Hepatocyte (in vitro differentiated cells): ENCODE data around the gene IQCB1. TPM values are rescaled to one million over a fixed set of nuclear protein-coding genes. Genes with fewer than 3 reads are reported as not detected.

Experiments used
- DNase-seq: peaks from one replicate; pipeline ENCODE4 v3.0.0-alpha.2; 2016; ENCODE audit warnings: low spot score
- H2AFZ ChIP-seq: fragments of 200-600 bp; sonication (generic); 2 replicates; pipeline ENCODE4 v1.6.0; 2016; ENCODE audit warnings: antibody characterized with exemption, mild to moderate bottlenecking
- H3K27ac ChIP-seq: fragments of 200-600 bp; sonication (generic); 2 replicates; pipeline ENCODE4 v1.5.1; 2016; ENCODE audit warnings: mild to moderate bottlenecking
- H3K27me3 ChIP-seq: fragments of 200-600 bp; sonication (generic); 2 replicates; pipeline ENCODE4 v1.6.1; 2016
- H3K36me3 ChIP-seq: fragments of 200-600 bp; sonication (generic); replicated peaks from 2 replicates; pipeline ENCODE4 v1.5.1; 2016; ENCODE audit warnings: low read depth; ENCODE audit not compliant: insufficient read depth
- H3K4me1 ChIP-seq: fragments of 200-600 bp; sonication (generic); 2 replicates; pipeline ENCODE4 v1.5.1; 2016; ENCODE audit warnings: mild to moderate bottlenecking, moderate library complexity; ENCODE audit not compliant: insufficient read depth
- H3K4me2 ChIP-seq: fragments of 200-600 bp; sonication (generic); 2 replicates; pipeline ENCODE4 v1.6.0; 2016
- H3K4me3 ChIP-seq: fragments of 200-600 bp; sonication (generic); 2 replicates; pipeline ENCODE4 v1.5.1; 2016; ENCODE audit warnings: mild to moderate bottlenecking
- H3K79me2 ChIP-seq: fragments of 200-600 bp; sonication (generic); 2 replicates; pipeline ENCODE4 v1.6.0; 2017; ENCODE audit warnings: mild to moderate bottlenecking
- H3K9me2 ChIP-seq: fragments of 200-600 bp; sonication (generic); replicated peaks from 2 replicates; pipeline ENCODE4 v1.6.0; 2017; ENCODE audit warnings: mild to moderate bottlenecking; ENCODE audit not compliant: insufficient read depth
- H3K9me3 ChIP-seq: fragments of 200-600 bp; sonication (generic); 2 replicates; pipeline ENCODE4 v1.5.1; 2016; ENCODE audit warnings: low read depth, mild to moderate bottlenecking
- H4K20me1 ChIP-seq: fragments of 200-600 bp; sonication (generic); 2 replicates; pipeline ENCODE4 v1.6.0; 2016; ENCODE audit warnings: mild to moderate bottlenecking; ENCODE audit not compliant: insufficient read depth, poor library complexity, severe bottlenecking
- CTCF ChIP-seq: fragments of 200-600 bp; sonication (generic); IDR thresholded peaks from 2 replicates; pipeline ENCODE4 v1.5.1; 2016; ENCODE audit warnings: antibody characterized with exemption, mild to moderate bottlenecking; ENCODE audit not compliant: poor library complexity
- EZH2 ChIP-seq: fragments of 200-600 bp; sonication (generic); IDR thresholded peaks from 2 replicates; pipeline ENCODE4 v1.6.1; 2016; ENCODE audit warnings: antibody characterized with exemption, mild to moderate bottlenecking, borderline replicate concordance
- EZH2phosphoT487 ChIP-seq: fragments of 200-600 bp; sonication (generic); IDR thresholded peaks from one replicate; pipeline ENCODE4 v1.6.1; 2018; ENCODE audit warnings: antibody characterized with exemption, mild to moderate bottlenecking, low read depth, moderate library complexity; ENCODE audit not compliant: unreplicated experiment, severe bottlenecking
- WGBS: methylation state at CpG from one replicate; pipeline ENCODE4 v1.1.6; 2016; ENCODE audit warnings: low lambda C conversion rate; ENCODE audit errors: missing lambda C conversion rate; 5-methylcytosine and 5-hydroxymethylcytosine counted together
- polyA plus RNA-seq: library from polyadenylated mRNA; unstranded; fragments of >200 nt; fragmentation: Nextera tagmentation; extraction: Ambion mirVana; gene quantifications from 2 replicates; pipeline ENCODE4 v1.2.1, GENCODE V29; 2016
- total RNA-seq: library from RNA; depleted of rRNA; stranded (reverse); fragments of >200 nt; gene quantifications from 2 replicates; pipeline ENCODE4 v1.2.3, GENCODE V29; 2014

IQCB1 gene
- total and polyA plus RNA-seq, 2 experiments from 2014 or later, result 14.4 to 24.1 TPM

DNA sequence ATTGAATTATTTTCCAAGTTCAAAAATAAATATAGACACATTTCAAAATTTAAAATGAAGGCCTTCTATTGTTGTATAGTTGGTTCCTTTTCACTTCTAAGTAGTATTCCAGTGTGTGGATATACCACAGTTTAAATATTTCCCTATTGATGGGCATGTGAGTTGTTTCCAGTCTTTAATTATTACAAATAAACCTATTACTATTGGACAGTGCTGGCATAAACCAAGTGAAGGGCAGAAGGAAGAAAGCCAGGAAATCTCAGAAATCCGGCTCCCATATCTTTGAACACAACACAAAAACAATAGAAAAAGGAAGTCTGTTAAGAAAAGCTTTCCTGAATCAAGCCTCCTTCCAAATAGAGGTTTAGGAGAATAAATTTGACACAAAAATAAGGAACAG lies 111.4 kb downstream of the IQCB1 start:
- Histone ChIP-seq H3K4me1 (no peaks in the 10 kb centered on the region), H3K4me2 (no peak overlapping the region), H3K27me3 (no peaks in the 10 kb centered on the region), H3K79me2 (no peaks in the 10 kb centered on the region), H2AFZ (no peak overlapping the region), H4K20me1 (no peaks in the 10 kb centered on the region), H3K9me3 (no peaks in the 10 kb centered on the region), H3K27ac (no peak overlapping the region), H3K36me3 (peaks cover 23% of the 10 kb centered on the region), H3K9me2 (no peaks in the 10 kb centered on the region), H3K4me3 (no peak overlapping the region)
- 96% methylated on average over 1 of the region's 1 CpG for WGBS
- no peak for DNase-seq
- TF ChIP-seq EZH2 (no peak), CTCF (no peak), EZH2phosphoT487 (no peak)

DNA sequence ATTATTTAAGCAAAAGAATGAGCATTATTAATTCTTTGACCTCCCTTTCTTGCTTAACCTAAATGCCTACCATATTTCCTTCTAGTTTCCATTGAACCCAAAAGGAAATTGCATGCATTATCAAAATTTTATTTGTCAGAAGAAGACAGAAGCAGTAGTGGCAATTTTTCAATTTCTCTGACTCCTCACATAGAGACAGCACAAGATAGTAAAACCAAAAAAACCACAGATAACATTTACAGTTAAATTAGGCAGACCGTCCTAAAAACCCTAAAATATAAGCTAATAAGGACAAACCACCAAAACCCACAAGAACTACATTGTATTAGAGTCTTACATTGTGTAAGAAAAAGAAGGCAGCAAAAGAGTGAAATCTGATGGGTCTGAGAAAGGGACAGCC lies 112.4 kb downstream of the IQCB1 start:
- Histone ChIP-seq H4K20me1 (no peaks in the 10 kb centered on the region), H3K4me2 (no peak overlapping the region), H3K36me3 (peaks cover 23% of the 10 kb centered on the region), H3K9me3 (no peaks in the 10 kb centered on the region), H2AFZ (no peak overlapping the region), H3K4me1 (no peaks in the 10 kb centered on the region), H3K4me3 (no peak overlapping the region), H3K9me2 (no peaks in the 10 kb centered on the region), H3K79me2 (no peaks in the 10 kb centered on the region), H3K27me3 (no peaks in the 10 kb centered on the region), H3K27ac (no peak overlapping the region)
- WGBS, result 100% methylated on average over 1 of the region's 1 CpG
- TF ChIP-seq CTCF, result no peak
- TF ChIP-seq EZH2, result no peak
- no peak for TF ChIP-seq EZH2phosphoT487
- DNase-seq, result no peak

- Histone ChIP-seq H3K9me3 (no peaks in the 10 kb centered on the region), H3K4me3 (no peak overlapping the region), H3K4me2 (no peak overlapping the region), H3K36me3 (peaks cover 19% of the 10 kb centered on the region), H3K4me1 (no peaks in the 10 kb centered on the region), H3K79me2 (no peaks in the 10 kb centered on the region), H3K9me2 (no peaks in the 10 kb centered on the region), H2AFZ (no peak overlapping the region), H3K27ac (no peak overlapping the region), H3K27me3 (no peaks in the 10 kb centered on the region), H4K20me1 (no peaks in the 10 kb centered on the region)
- no peak for DNase-seq
- TF ChIP-seq EZH2, result no peak
- TF ChIP-seq EZH2phosphoT487, result no peak
- no peak for TF ChIP-seq CTCF
Observed at GRCh38 chr3:121720163-121720562, 114.7 kb downstream of the IQCB1 start.

Other genes with a start within 250 kb of the IQCB1 start
- gene FBXO40, start 241.7 kb downstream of the IQCB1 start, total RNA-seq, result not detected in 2 replicates
- not detected in 2 replicates for gene FBXO40, start 241.7 kb downstream of the IQCB1 start, polyA plus RNA-seq
- gene HCLS1, start 174.2 kb downstream of the IQCB1 start, total RNA-seq, result 1.3 TPM in 2 replicates
- 1.1 TPM in 1 of 2 replicates, not detected in the other for gene HCLS1, start 174.2 kb downstream of the IQCB1 start, polyA plus RNA-seq
- 54.5 and 70.2 TPM in 2 replicates for gene GOLGB1, start 85.3 kb downstream of the IQCB1 start, total RNA-seq
- 40.2 and 55.8 TPM in 2 replicates for gene GOLGB1, start 85.3 kb downstream of the IQCB1 start, polyA plus RNA-seq
- 3.6 and 7.4 TPM in 2 replicates for gene EAF2, start 149 bp upstream of the IQCB1 start, total RNA-seq
- 6.0 and 9.7 TPM in 2 replicates for gene EAF2, start 149 bp upstream of the IQCB1 start, polyA plus RNA-seq
- 6.5 and 11.2 TPM in 2 replicates for gene SLC15A2, start 59.3 kb upstream of the IQCB1 start, total RNA-seq
- gene SLC15A2, start 59.3 kb upstream of the IQCB1 start, polyA plus RNA-seq, result 5.4 and 5.8 TPM in 2 replicates
- gene ILDR1, start 187.2 kb upstream of the IQCB1 start, total RNA-seq, result 1.5 and 2.0 TPM in 2 replicates
- gene ILDR1, start 187.2 kb upstream of the IQCB1 start, polyA plus RNA-seq, result 1.8 and 2.3 TPM in 2 replicates
- gene CD86, start 220.3 kb upstream of the IQCB1 start, total RNA-seq, result 0.56 TPM in 1 of 2 replicates, not detected in the other
- gene CD86, start 220.3 kb upstream of the IQCB1 start, polyA plus RNA-seq, result 0.13 TPM in 1 of 2 replicates, not detected in the other